G401 (cell line): Measurements from ENCODE around the gene CCDC68. TPM values are rescaled to one million over a fixed set of nuclear protein-coding genes. Genes with fewer than 3 reads are reported as not detected.

Source experiments
- total RNA-seq: library from RNA; depleted of rRNA; stranded (reverse); fragments of >200 nt; shearing (Covaris generic); gene quantifications from 2 replicates; pipeline ENCODE4 v1.2.3, GENCODE V29; 2014; rRNA removed

CCDC68 gene
- total RNA-seq, 1 experiment from 2014 or later, result not detected

Other genes starting within 250 kb of the CCDC68 start
- gene RAB27B, start 131.0 kb downstream of the CCDC68 start, total RNA-seq, result not detected in 2 replicates